Glutamatergic neuron (in vitro differentiated cells): Measurements from ENCODE around the gene CLEC5A. TPM values are rescaled to one million over a fixed set of nuclear protein-coding genes. Genes with fewer than 3 reads are reported as not detected.

ENCODE experiments used
- DNase-seq: peaks from one replicate; pipeline ENCODE4 v3.0.0; 2022
- H3K27ac Mint-ChIP-seq: one replicate; pipeline ENCODE4 v1.8.0; 2020; ENCODE audit warnings: mild to moderate bottlenecking, mixed read lengths, inconsistent platforms; ENCODE audit not compliant: unreplicated experiment
- H3K27me3 Mint-ChIP-seq: one replicate; pipeline ENCODE4 v1.8.0; 2020; ENCODE audit warnings: mild to moderate bottlenecking, moderate library complexity, mixed read lengths, inconsistent platforms; ENCODE audit not compliant: unreplicated experiment
- H3K36me3 Mint-ChIP-seq: one replicate; pipeline ENCODE4 v1.8.0; 2020; ENCODE audit warnings: mild to moderate bottlenecking, mixed read lengths, inconsistent platforms; ENCODE audit not compliant: unreplicated experiment
- H3K4me1 Mint-ChIP-seq: one replicate; pipeline ENCODE4 v1.8.0; 2020; ENCODE audit warnings: mild to moderate bottlenecking, low read depth, mixed read lengths, inconsistent platforms; ENCODE audit not compliant: unreplicated experiment
- H3K4me3 Mint-ChIP-seq: one replicate; pipeline ENCODE4 v1.8.0; 2020; ENCODE audit warnings: mild to moderate bottlenecking, mixed read lengths, inconsistent platforms; ENCODE audit not compliant: unreplicated experiment
- H3K9me3 Mint-ChIP-seq: one replicate; pipeline ENCODE4 v1.8.0; 2020; ENCODE audit warnings: mild to moderate bottlenecking, moderate library complexity, mixed read lengths, inconsistent platforms; ENCODE audit not compliant: unreplicated experiment
- CTCF ChIP-seq: fragments of 200-600 bp; sonication (generic); IDR thresholded peaks from one replicate; pipeline ENCODE4 v1.5.0; 2021; ENCODE audit not compliant: partially characterized antibody, unreplicated experiment
- total RNA-seq: library from RNA; stranded (reverse); fragmentation: NEBNext Ultra II Directional; extraction: Animal tissue kit (Norgen Biotek cat#: 25700); gene quantifications from one replicate; pipeline ENCODE4 v1.2.1, GENCODE V29; 2021; ENCODE audit not compliant: unreplicated experiment

Gene CLEC5A
- total RNA-seq, 1 donor from 2014 or later, result not detected

GRCh38 chr7:141891336-141891735 is 55.4 kb downstream of the CLEC5A start:
- no peaks in the 10 kb centered on the region for H3K9me3 Mint-ChIP-seq
- peaks cover 2% of the 10 kb centered on the region for H3K27me3 Mint-ChIP-seq
- no peak overlapping the region for H3K4me3 Mint-ChIP-seq
- no peak for TF ChIP-seq CTCF
- no peaks in the 10 kb centered on the region for H3K4me1 Mint-ChIP-seq
- DNase-seq, result no peak
- no peak overlapping the region for H3K27ac Mint-ChIP-seq
- H3K36me3 Mint-ChIP-seq, result no peaks in the 10 kb centered on the region

DNA sequence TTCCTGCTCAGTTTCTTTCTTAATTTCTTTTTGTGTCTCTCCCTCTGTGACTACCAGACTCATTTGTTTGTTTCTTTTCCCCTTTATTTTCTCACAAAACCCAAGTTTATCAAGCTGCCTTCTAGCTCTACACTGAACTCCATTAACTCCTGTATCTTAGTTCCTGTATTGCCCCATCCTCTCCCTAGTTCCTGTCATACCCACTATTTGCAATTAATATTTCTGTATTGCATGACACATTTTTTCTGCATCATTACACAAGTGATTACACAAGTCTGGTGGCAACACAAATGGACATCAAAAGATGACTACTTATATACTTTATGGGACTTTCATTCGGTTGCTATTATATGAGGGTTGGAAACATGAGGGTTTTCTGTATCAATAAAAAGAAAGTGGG is 57.5 kb downstream of the CLEC5A start:
- H3K36me3 Mint-ChIP-seq, result no peaks in the 10 kb centered on the region
- H3K9me3 Mint-ChIP-seq, result no peaks in the 10 kb centered on the region
- DNase-seq, result no peak
- H3K27ac Mint-ChIP-seq, result no peak overlapping the region
- H3K27me3 Mint-ChIP-seq, result peaks cover 2% of the 10 kb centered on the region
- TF ChIP-seq CTCF, result no peak
- no peaks in the 10 kb centered on the region for H3K4me1 Mint-ChIP-seq
- H3K4me3 Mint-ChIP-seq, result no peak overlapping the region

DNA sequence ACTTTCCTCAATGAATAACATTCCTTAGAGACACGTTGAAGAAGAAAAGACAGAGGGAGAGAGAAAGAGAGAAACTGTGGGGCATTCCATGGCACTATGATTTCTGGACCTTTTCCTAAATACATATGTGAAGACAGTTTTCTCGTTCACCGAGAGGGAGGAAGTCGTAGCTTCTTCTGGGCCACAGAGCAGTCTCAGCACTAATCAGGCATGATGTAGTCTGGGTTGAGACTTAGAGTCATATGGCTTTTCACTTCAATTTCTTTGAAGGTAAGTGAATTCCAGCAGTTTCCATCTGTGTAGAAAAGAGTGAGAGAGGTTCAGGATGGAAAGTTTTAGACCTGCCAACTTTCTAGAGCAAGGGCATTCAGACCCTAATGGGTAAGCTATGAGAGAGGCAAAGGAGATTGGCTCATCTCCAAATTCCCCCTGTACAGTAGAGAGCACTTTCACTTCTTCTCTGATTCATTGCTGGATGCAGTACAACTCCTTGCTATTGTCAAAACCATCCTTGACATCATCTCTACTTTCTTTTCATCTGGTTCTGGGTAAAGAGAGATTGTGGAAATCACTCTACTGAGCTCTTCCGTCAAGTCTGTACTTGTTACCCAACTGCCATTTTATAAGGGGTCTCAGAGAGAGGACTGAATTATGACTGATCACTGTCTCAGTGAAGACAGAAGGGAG is 62.1 kb downstream of the CLEC5A start:
- no peak overlapping the region for H3K4me3 Mint-ChIP-seq
- no peaks in the 10 kb centered on the region for H3K36me3 Mint-ChIP-seq
- no peak overlapping the region for H3K27ac Mint-ChIP-seq
- no peak for TF ChIP-seq CTCF
- DNase-seq, result no peak
- no peaks in the 10 kb centered on the region for H3K4me1 Mint-ChIP-seq
- peaks cover 2% of the 10 kb centered on the region for H3K27me3 Mint-ChIP-seq
- H3K9me3 Mint-ChIP-seq, result no peaks in the 10 kb centered on the region

DNA sequence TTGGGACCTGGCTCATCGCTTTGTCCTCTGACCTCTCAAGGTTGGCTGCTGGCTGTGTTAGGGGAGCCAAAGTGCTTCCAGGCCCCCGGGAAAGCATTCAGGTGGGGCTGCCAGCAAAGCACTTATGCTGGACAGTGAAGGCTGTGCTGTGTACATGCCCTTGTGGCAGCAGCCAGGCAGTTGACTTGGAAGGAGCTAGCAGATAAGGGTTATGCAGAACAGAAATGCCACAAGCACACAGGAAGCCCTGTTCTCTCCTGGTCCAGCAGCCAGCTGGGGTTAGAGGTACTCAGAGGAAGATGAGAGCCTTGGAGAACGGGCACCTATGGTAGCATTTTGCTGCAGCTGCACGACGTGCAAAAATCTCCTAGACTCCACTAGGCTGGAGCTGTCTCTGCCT is 65.8 kb downstream of the CLEC5A start:
- H3K9me3 Mint-ChIP-seq, result no peaks in the 10 kb centered on the region
- DNase-seq, result no peak
- no peaks in the 10 kb centered on the region for H3K27me3 Mint-ChIP-seq
- TF ChIP-seq CTCF, result no peak
- H3K4me1 Mint-ChIP-seq, result no peaks in the 10 kb centered on the region
- no peaks in the 10 kb centered on the region for H3K36me3 Mint-ChIP-seq
- H3K27ac Mint-ChIP-seq, result no peak overlapping the region
- no peak overlapping the region for H3K4me3 Mint-ChIP-seq

GRCh38 chr7:141877365-141877764 is 69.4 kb downstream of the CLEC5A start:
- Mint-ChIP-seq H3K27ac (no peak overlapping the region), H3K4me3 (no peak overlapping the region), H3K4me1 (no peaks in the 10 kb centered on the region), H3K36me3 (no peaks in the 10 kb centered on the region), H3K27me3 (no peaks in the 10 kb centered on the region), H3K9me3 (no peaks in the 10 kb centered on the region)
- no peak for TF ChIP-seq CTCF
- DNase-seq, result no peak

Other genes with a start within 250 kb of the CLEC5A start
- 9.5 TPM for gene DENND11, start 244.8 kb downstream of the CLEC5A start, total RNA-seq
- gene WEE2, start 238.6 kb downstream of the CLEC5A start, total RNA-seq, result not detected
- 123 TPM for gene SSBP1, start 208.6 kb downstream of the CLEC5A start, total RNA-seq
- 1.6 TPM for gene TAS2R3, start 182.9 kb downstream of the CLEC5A start, total RNA-seq
- gene TAS2R4, start 170.3 kb downstream of the CLEC5A start, total RNA-seq, result 1.0 TPM
- 1.3 TPM for gene TAS2R5, start 156.8 kb downstream of the CLEC5A start, total RNA-seq
- not detected for gene PRSS37, start 105.5 kb downstream of the CLEC5A start, total RNA-seq
- not detected for gene OR9A4, start 30.6 kb downstream of the CLEC5A start, total RNA-seq
- not detected for gene TAS2R38, start 26.8 kb upstream of the CLEC5A start, total RNA-seq
- gene MGAM, start 48.9 kb upstream of the CLEC5A start, total RNA-seq, result 0.05 TPM
- gene MGAM2, start 164.7 kb upstream of the CLEC5A start, total RNA-seq, result not detected